H1 (cell line): Measurements from ENCODE around the gene PDK1. TPM values are rescaled to one million over a fixed set of nuclear protein-coding genes. Genes with fewer than 3 reads are reported as not detected.

Experiments used
- CTCF ChIA-PET: fragments of 300-600 bp; sonication (Branson Sonifier 250); formaldehyde crosslinking; loops from one replicate; lab custom pipeline; 2021; ENCODE audit not compliant: partially characterized antibody; lab: Charles Lee
- POLR2A ChIA-PET: fragments of 300-600 bp; sonication (Branson Sonifier 250); formaldehyde crosslinking; loops from one replicate; lab custom pipeline; 2021; ENCODE audit warnings: inconsistent platforms; ENCODE audit not compliant: partially characterized antibody; lab: Charles Lee
- DNase-seq, 2 experiments: peaks; one replicate each; pipeline versions ENCODE4 v3.0.0 to v3.0.0-alpha.2; 2010 to 2022; ENCODE audit warnings: low spot score in 2 of 2, low read depth in 1 of 2, mixed read lengths in 1 of 2
- FAIRE-seq: peaks from 2 replicates; lab custom pipeline; 2011; peaks lifted over from hg19 to GRCh38; lab: Jason Lieb, UNC
- H2AFZ ChIP-seq: 2 replicates; pipeline ENCODE4 v1.8.1; 2012; ENCODE audit warnings: low read length, inconsistent platforms
- H2AK5ac ChIP-seq: 2 replicates; pipeline ENCODE4 v1.6.1; 2013; ENCODE audit warnings: low read depth, low read length
- H2BK120ac ChIP-seq: replicated peaks from 2 replicates; pipeline ENCODE3; 2013; ENCODE audit warnings: low read depth, low read length, inconsistent platforms
- H2BK12ac ChIP-seq: 2 replicates; pipeline ENCODE4 v1.6.1; 2013; ENCODE audit warnings: low read depth, low read length
- H2BK15ac ChIP-seq: 2 replicates; pipeline ENCODE4 v1.6.1; 2013; ENCODE audit warnings: low read length
- H2BK20ac ChIP-seq: 2 replicates; pipeline ENCODE4 v1.6.1; 2013; ENCODE audit warnings: low read length
- H2BK5ac ChIP-seq: 2 replicates; pipeline ENCODE4 v1.6.1; 2013; ENCODE audit warnings: low read depth, low read length
- H3K14ac ChIP-seq: 2 replicates; pipeline ENCODE4 v1.6.1; 2013; ENCODE audit warnings: inconsistent platforms; ENCODE audit not compliant: insufficient read length
- H3K18ac ChIP-seq: 2 replicates; pipeline ENCODE4 v1.6.1; 2013; ENCODE audit warnings: low read length; ENCODE audit errors: extremely low read depth
- H3K23ac ChIP-seq: 2 replicates; pipeline ENCODE4 v1.6.1; 2013; ENCODE audit warnings: inconsistent platforms; ENCODE audit not compliant: insufficient read length
- H3K23me2 ChIP-seq: 2 replicates; pipeline ENCODE4 v1.6.1; 2013; ENCODE audit warnings: low read depth, low read length
- H3K27ac ChIP-seq: 2 replicates; pipeline ENCODE4 v1.6.1; 2011; ENCODE audit warnings: low read depth, low read length, inconsistent platforms
- H3K27me3 ChIP-seq, 4 experiments: replicated peaks in 1 of 4; 1 replicate in 1 of 4; 2 replicates in 3 of 4; pipeline versions ENCODE4 v1.6.1 to v1.8.1; 2011 to 2013; ENCODE audit warnings: low read length in 3 of 4, mild to moderate bottlenecking in 3 of 4, inconsistent platforms in 2 of 4, mixed read lengths in 2 of 4, moderate library complexity in 1 of 4; ENCODE audit not compliant: control insufficient read depth in 3 of 4, insufficient read depth in 3 of 4; ENCODE audit errors: extremely low read depth in 1 of 4
- H3K36me3 ChIP-seq, 4 experiments: 2 replicates each; pipeline versions ENCODE4 v1.6.1 to v1.8.1; 2011 to 2013; ENCODE audit warnings: mild to moderate bottlenecking in 4 of 4, low read length in 3 of 4, moderate library complexity in 2 of 4, control low read depth in 1 of 4, inconsistent platforms in 1 of 4; ENCODE audit not compliant: insufficient read depth in 4 of 4, control insufficient read depth in 2 of 4
- H3K4ac ChIP-seq: replicated peaks from 2 replicates; pipeline ENCODE3; 2013; ENCODE audit warnings: low read length, low read depth, mixed read lengths, inconsistent platforms; ENCODE audit not compliant: insufficient read length
- H3K4me1 ChIP-seq, 4 experiments: replicated peaks in 1 of 4; 1 replicate in 1 of 4; 2 replicates in 3 of 4; pipeline versions ENCODE4 v1.6.1 to v1.8.1; 2011 to 2013; ENCODE audit warnings: low read length in 3 of 4, inconsistent platforms in 2 of 4, mixed read lengths in 1 of 4; ENCODE audit not compliant: insufficient read depth in 4 of 4, control insufficient read depth in 3 of 4
- H3K4me2 ChIP-seq, 2 experiments: 2 replicates each; pipeline versions ENCODE4 v1.6.1 to v1.8.1; 2011 to 2013; ENCODE audit warnings: low read depth in 2 of 2, low read length in 2 of 2, control low read depth in 1 of 2, inconsistent platforms in 1 of 2, mild to moderate bottlenecking in 1 of 2; ENCODE audit not compliant: insufficient read depth in 1 of 2
- H3K4me3 ChIP-seq, 4 experiments: fragments of 200-600, 300-600 bp in 1 of 4; sonication (generic), shearing (Covaris generic), sonication (Bioruptor Twin) in 1 of 4; 2 replicates each; pipeline versions ENCODE4 v1.5.1 to v1.8.1; 2011 to 2016; ENCODE audit warnings: low read length in 4 of 4, low read depth in 3 of 4, control low read depth in 2 of 4, inconsistent platforms in 2 of 4, mild to moderate bottlenecking in 2 of 4, mixed read lengths in 1 of 4, moderate library complexity in 1 of 4; ENCODE audit not compliant: insufficient read depth in 2 of 4; ENCODE audit errors: extremely low read depth in 1 of 4
- H3K56ac ChIP-seq: replicated peaks from 2 replicates; pipeline ENCODE3; 2013; ENCODE audit warnings: low read depth, mild to moderate bottlenecking, mixed read lengths, low read length, inconsistent platforms; ENCODE audit not compliant: insufficient read length
- H3K79me1 ChIP-seq: 2 replicates; pipeline ENCODE4 v1.6.1; 2013; ENCODE audit warnings: low read depth, low read length, control low read depth
- H3K79me2 ChIP-seq, 2 experiments: 2 replicates each; pipeline versions ENCODE4 v1.6.1 to v1.8.1; 2012 to 2013; ENCODE audit warnings: low read length in 2 of 2, mild to moderate bottlenecking in 2 of 2, inconsistent platforms in 1 of 2; ENCODE audit not compliant: insufficient read depth in 2 of 2, control insufficient read depth in 1 of 2
- H3K9ac ChIP-seq, 4 experiments: replicated peaks in 1 of 4; 1 replicate in 1 of 4; 2 replicates in 3 of 4; pipeline versions ENCODE4 v1.6.1 to v1.8.1; 2011 to 2013; ENCODE audit warnings: low read depth in 3 of 4, low read length in 3 of 4, control low read depth in 2 of 4, mild to moderate bottlenecking in 2 of 4, moderate library complexity in 2 of 4, inconsistent platforms in 1 of 4; ENCODE audit errors: extremely low read depth in 1 of 4
- H3K9me3 ChIP-seq, 2 experiments: 2 replicates each; pipeline versions ENCODE4 v1.6.1 to v1.8.1; 2012 to 2013; ENCODE audit warnings: mild to moderate bottlenecking in 2 of 2, moderate library complexity in 2 of 2, control low read depth in 1 of 2, inconsistent platforms in 1 of 2, low read depth in 1 of 2, low read length in 1 of 2, mixed read lengths in 1 of 2; ENCODE audit not compliant: insufficient read depth in 2 of 2
- H4K20me1 ChIP-seq, 2 experiments: replicated peaks in 1 of 2; 2 replicates each; pipeline versions ENCODE3 to v1.8.1; 2011 to 2013; ENCODE audit warnings: inconsistent platforms in 2 of 2, low read length in 2 of 2, mild to moderate bottlenecking in 1 of 2; ENCODE audit not compliant: insufficient read depth in 2 of 2, control insufficient read depth in 1 of 2
- H4K5ac ChIP-seq: 2 replicates; pipeline ENCODE4 v1.6.1; 2013; ENCODE audit warnings: low read length, low read depth, mixed read lengths, inconsistent platforms; ENCODE audit not compliant: insufficient read length
- H4K8ac ChIP-seq: 2 replicates; pipeline ENCODE4 v1.8.0; 2013; ENCODE audit warnings: mild to moderate bottlenecking, moderate library complexity, low read length, inconsistent platforms; ENCODE audit not compliant: insufficient read depth; ENCODE audit errors: extremely low read depth
- H4K91ac ChIP-seq: replicated peaks from 2 replicates; pipeline ENCODE3; 2013; ENCODE audit warnings: low read length, mixed read lengths, inconsistent platforms; ENCODE audit not compliant: insufficient read length
- EZH2 ChIP-seq: fragments of 200-600 bp; sonication (generic); IDR thresholded peaks from 2 replicates; pipeline ENCODE4 v1.7.1; 2012; ENCODE audit warnings: low read depth, mild to moderate bottlenecking, moderate library complexity, low read length, inconsistent platforms; ENCODE audit not compliant: severe bottlenecking
- JUN ChIP-seq: IDR thresholded peaks from 2 replicates; pipeline ENCODE4 v1.6.1; 2011; ENCODE audit warnings: low read depth, mild to moderate bottlenecking, improper control_type of control experiment, low read length
- NANOG ChIP-seq: IDR thresholded peaks from 2 replicates; pipeline ENCODE4 v1.6.1; 2011; ENCODE audit warnings: low read length, low read depth, mild to moderate bottlenecking, inconsistent platforms; ENCODE audit not compliant: insufficient read depth, poor library complexity, severe bottlenecking
- NRF1 ChIP-seq: IDR thresholded peaks from 2 replicates; pipeline ENCODE4 v1.6.1; 2011; ENCODE audit warnings: mild to moderate bottlenecking, low read depth, low read length, improper control_type of control experiment
- POLR2AphosphoS5 ChIP-seq: IDR thresholded peaks from 2 replicates; pipeline ENCODE4 v1.6.1; 2011; ENCODE audit warnings: low read depth, low read length
- SIN3A ChIP-seq, 2 experiments: IDR thresholded peaks in 1 of 2; conservative IDR thresholded peaks in 1 of 2; 2 replicates each; pipeline ENCODE4 v1.6.1; 2011 to 2012; ENCODE audit warnings: low read length in 2 of 2, improper control_type of control experiment in 1 of 2, low read depth in 1 of 2, mild to moderate bottlenecking in 1 of 2
- SP1 ChIP-seq: IDR thresholded peaks from 2 replicates; pipeline ENCODE4 v1.6.1; 2011; ENCODE audit warnings: low read depth, low read length
- WGBS, 2 experiments: shearing (Covaris generic) in 1 of 2; methylation state at CpG; one replicate each; pipeline versions ENCODE4 v1.1.6 to v1.1.7; 2013 to 2015; ENCODE audit warnings: low lambda C conversion rate in 2 of 2, mixed read lengths in 2 of 2, inconsistent platforms in 1 of 2, low coverage in 1 of 2, missing lambda C conversion rate in 1 of 2; ENCODE audit not compliant: insufficient replicate concordance in 2 of 2, insufficient coverage in 1 of 2, insufficient read length in 1 of 2; ENCODE audit errors: extremely low coverage in 1 of 2, missing lambda C conversion rate in 1 of 2; 5-methylcytosine and 5-hydroxymethylcytosine counted together
- long read RNA-seq, 2 experiments: library from RNA in 1 of 2; library from capped mRNA in 1 of 2; stranded (forward); transcript quantifications; one replicate each; pipeline ENCODE4 v2.0.0, GENCODE V29; 2021; ENCODE audit warnings: inconsistent platforms in 1 of 2
- polyA minus RNA-seq, 3 experiments: library from RNA; depleted of rRNA, polyadenylated mRNA; stranded (reverse); fragments of >200 nt; gene quantifications; 1 replicate in 2 of 3; 2 replicates in 1 of 3; pipeline ENCODE4 v1.2.3, GENCODE V29; 2011
- polyA plus RNA-seq, 7 experiments: library from polyadenylated mRNA; depleted of rRNA in 3 of 7; stranded (reverse) in 5 of 7; unstranded in 2 of 7; fragments of >200 nt in 5 of 7; fragments of 200-250 nt in 2 of 7; gene quantifications; 1 replicate in 5 of 7; 2 replicates in 1 of 7; 4 replicates in 1 of 7; pipeline versions ENCODE4 v1.2.1 to v1.2.3, GENCODE V29; 2011 to 2013; ENCODE audit warnings: missing spikeins in 2 of 7, mixed read lengths in 2 of 7
- total RNA-seq: library from RNA; stranded (reverse); fragmentation: NEBNext Ultra II Directional; extraction: Animal tissue kit (Norgen Biotek cat#: 25700); gene quantifications from 2 replicates; pipeline ENCODE4 v1.2.1, GENCODE V29; 2021

PDK1 gene
- total RNA-seq (18.2 and 18.7 TPM in 2 replicates), polyA plus RNA-seq (2011; rRNA removed) (10.7 and 21.9 TPM in 2 replicates), polyA minus RNA-seq (2011; rRNA and poly(A)+ RNA removed) (61.6 and 153 TPM in 2 replicates)
- polyA plus RNA-seq (2011; cell fraction: cytosol; rRNA removed) = 18.3 TPM
- polyA plus RNA-seq (2011; cell fraction: nucleus; rRNA removed) = 26.8 TPM
- polyA plus RNA-seq (2012, experiment 1 of 2) = 18.4 to 29.1 TPM (median 22.2 TPM) in 4 replicates
- 1.9 TPM for polyA plus RNA-seq (2012, experiment 2 of 2)
- 14.6 TPM for polyA plus RNA-seq (2013, experiment 1 of 2)
- 13.6 TPM for polyA plus RNA-seq (2013, experiment 2 of 2)
- polyA minus RNA-seq (2011; cell fraction: cytosol; rRNA and poly(A)+ RNA removed) = 30.0 TPM
- polyA minus RNA-seq (2011; cell fraction: nucleus; rRNA and poly(A)+ RNA removed) = 51.6 TPM
- long read RNA-seq, experiment 1, full-length matches to known transcripts = 3 of 9 reads
- long read RNA-seq, experiment 1, partial matches to known transcripts = 0 of 9 reads
- long read RNA-seq, experiment 1, other reads (novel, unspliced or antisense) = 6 of 9 reads
- long read RNA-seq, experiment 2, partial matches to known transcripts = 7 of 7 reads
- long read RNA-seq, experiment 2, other reads (novel, unspliced or antisense) = 0 of 7 reads

DNA sequence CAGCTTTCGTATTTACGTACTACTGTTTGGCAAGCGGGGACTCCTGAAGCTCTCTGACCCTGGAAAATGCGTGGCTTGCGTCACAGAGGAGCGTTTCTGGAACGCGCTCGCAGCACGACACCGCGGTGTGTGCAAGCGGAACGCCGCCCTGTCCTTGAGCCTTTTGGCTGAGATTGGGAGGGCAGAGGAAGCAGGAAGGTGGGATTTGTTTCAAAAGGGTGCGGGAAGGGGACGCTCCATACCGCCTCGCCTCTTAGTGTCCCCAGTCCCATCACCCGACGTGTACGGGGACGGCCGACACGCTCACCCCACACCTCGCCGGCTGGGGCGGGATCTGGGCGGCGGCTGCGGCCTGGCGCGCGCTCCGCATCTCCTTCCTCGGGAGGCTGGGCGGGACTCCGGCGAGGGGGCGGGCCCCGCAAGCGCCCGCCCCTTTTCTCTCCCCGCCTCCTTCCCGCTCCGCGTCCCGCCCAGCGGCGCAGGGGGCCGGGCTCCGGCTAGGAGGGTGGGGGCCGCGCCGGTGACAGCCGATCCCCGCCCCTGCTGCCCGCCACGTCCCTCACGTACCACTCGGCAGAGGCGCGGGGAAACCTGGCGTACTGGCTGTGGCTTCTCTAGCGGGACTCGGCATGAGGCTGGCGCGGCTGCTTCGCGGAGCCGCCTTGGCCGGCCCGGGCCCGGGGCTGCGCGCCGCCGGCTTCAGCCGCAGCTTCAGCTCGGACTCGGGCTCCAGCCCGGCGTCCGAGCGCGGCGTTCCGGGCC is at the start of gene PDK1:
Gene PDK1 (plus strand): TSS at position 569 of the 762 bp plus-strand sequence. CDS start 61 bp downstream, at position 630.
- Histone ChIP-seq H3K18ac (peak within 1 kb of the TSS; percentile 100), H2BK120ac (peak within 1 kb of the TSS; percentile 13), H2BK5ac (peak within 1 kb of the TSS; percentile 91), H3K9me3 (no peaks in the 10 kb centered on the region), H2BK20ac (peak within 1 kb of the TSS; percentile 90; the same call in 1 of the 2 replicates), H2AFZ (peak within 1 kb of the TSS; percentile 94), H3K23me2 (peaks cover 11% of the 10 kb centered on the region), H2BK15ac (0 out of 2 replicates have a peak within 1 kb of the TSS, but pooled peaks have one; percentile 88), H3K79me1 (peaks cover 3% of the 10 kb centered on the region; the same call in 1 of the 2 replicates), H3K14ac (no peak within 1 kb of the TSS), H2BK12ac (peak within 1 kb of the TSS; percentile 95), H3K4me1 (peaks cover 5 to 23% (median 16%) of the 10 kb centered on the region in 4 experiments; a peak in 6 of 7 replicates), H3K4me2 (peak within 1 kb of the TSS; percentile 73 to 87), H3K79me2 (peaks cover 4 to 43% of the 10 kb centered on the region in 2 experiments; a peak in 2 of 4 replicates), H3K4me3 (peak within 1 kb of the TSS; percentile 71 to 87 (median 80)), H3K9ac (peak within 1 kb of the TSS; percentile 82 to 95 (median 91)), H3K23ac (no peak within 1 kb of the TSS), H3K27me3 (no peaks in the 10 kb centered on the region), H4K91ac (peak within 1 kb of the TSS; percentile 91), H2AK5ac (no peak within 1 kb of the TSS), H4K20me1 (no peaks in the 10 kb centered on the region), H3K36me3 (peaks cover 0 to 7% (median 2%) of the 10 kb centered on the region in 4 experiments; a peak in 2 of 8 replicates), H3K4ac (peak within 1 kb of the TSS; percentile 55), H4K8ac (peak within 1 kb of the TSS; percentile 95), H3K27ac (peak within 1 kb of the TSS; percentile 94), H3K56ac (peak within 1 kb of the TSS; percentile 80), H4K5ac (peak within 1 kb of the TSS; percentile 75)
- WGBS, 2 experiments = 2% methylated on average over 47 of the region's 88 CpGs; no CpG with 5 or more reads in 1 of the 2 experiments
- POLR2A ChIA-PET = interaction anchor here (0.7 to 2.4 kb wide), 8 partner anchors 9 to 119 kb away, joined by 3 to 8 read pairs (median 5); no protein-coding TSS in a partner anchor
- FAIRE-seq (no peak), DNase-seq (peak; percentile 43 to 91)
- CTCF ChIA-PET = no interaction called here
- TF ChIP-seq EZH2 (no peak), SP1 (no peak; the same call in 1 of the 2 replicates), NRF1 (no peak), JUN (no peak), SIN3A (conservative IDR thresholded peaks at IDR 0.05 in 1 of 2, IDR thresholded peaks at IDR 0.05 in 1 of 2; ENCODE audit: low read depth in 1 of 2, low read length in 2 of 2) (peak; percentile 42; a peak in 1 of 4 replicates), POLR2AphosphoS5 (peak; percentile 94), NANOG (no peak)
